Adrenal gland (tissue), 5 donors: ENCODE measurements around the gene JPH2.

Source experiments
- POLR2A ChIP-seq, 2 donors: fragments of 450-650 bp; IDR thresholded peaks; one replicate each; pipeline ENCODE4 v1.6.1; 2017; ENCODE audit warnings: antibody characterized with exemption in 2 of 2, mild to moderate bottlenecking in 2 of 2, moderate library complexity in 1 of 2
- TF ChIP-seq, protein P1 (sequence below), 6 experiments: fragments of 450-650 bp in 4 of 6; fragments of 200-600 bp in 2 of 6; sonication (generic) in 1 of 6; IDR thresholded peaks; 1 replicate in 5 of 6; 2 replicates in 1 of 6; pipeline versions ENCODE4 v1.5.1 to v1.8.0; 2016 to 2021; ENCODE audit warnings: antibody characterized with exemption in 6 of 6, mild to moderate bottlenecking in 2 of 6, moderate library complexity in 1 of 6
- donor health status: DM: no; HTN: no; CAD: no.

DNA sequence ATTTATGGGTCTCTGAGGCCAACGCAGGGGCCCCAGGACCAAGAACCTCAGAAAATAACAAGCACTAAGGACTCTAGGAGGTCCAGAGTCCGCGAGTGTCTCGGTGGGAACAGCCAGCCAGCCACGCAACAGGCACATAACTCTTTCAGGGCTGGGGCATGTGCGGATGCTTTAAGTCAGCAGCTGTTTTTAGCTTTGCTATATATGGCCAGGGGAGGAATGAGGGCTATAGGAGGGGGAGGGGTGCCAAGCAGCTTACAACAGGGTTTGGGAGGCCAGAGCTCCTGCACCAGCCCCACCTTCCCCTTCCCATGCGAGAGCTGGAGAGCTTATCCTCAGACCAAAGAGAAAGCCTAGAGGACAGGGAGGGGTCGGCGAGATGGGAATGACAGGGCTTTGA is 6.2 kb downstream of the JPH2 start:
- TF ChIP-seq, protein P1, sequence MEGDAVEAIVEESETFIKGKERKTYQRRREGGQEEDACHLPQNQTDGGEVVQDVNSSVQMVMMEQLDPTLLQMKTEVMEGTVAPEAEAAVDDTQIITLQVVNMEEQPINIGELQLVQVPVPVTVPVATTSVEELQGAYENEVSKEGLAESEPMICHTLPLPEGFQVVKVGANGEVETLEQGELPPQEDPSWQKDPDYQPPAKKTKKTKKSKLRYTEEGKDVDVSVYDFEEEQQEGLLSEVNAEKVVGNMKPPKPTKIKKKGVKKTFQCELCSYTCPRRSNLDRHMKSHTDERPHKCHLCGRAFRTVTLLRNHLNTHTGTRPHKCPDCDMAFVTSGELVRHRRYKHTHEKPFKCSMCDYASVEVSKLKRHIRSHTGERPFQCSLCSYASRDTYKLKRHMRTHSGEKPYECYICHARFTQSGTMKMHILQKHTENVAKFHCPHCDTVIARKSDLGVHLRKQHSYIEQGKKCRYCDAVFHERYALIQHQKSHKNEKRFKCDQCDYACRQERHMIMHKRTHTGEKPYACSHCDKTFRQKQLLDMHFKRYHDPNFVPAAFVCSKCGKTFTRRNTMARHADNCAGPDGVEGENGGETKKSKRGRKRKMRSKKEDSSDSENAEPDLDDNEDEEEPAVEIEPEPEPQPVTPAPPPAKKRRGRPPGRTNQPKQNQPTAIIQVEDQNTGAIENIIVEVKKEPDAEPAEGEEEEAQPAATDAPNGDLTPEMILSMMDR (IDR thresholded peaks at IDR 0.05), result no peak
- TF ChIP-seq POLR2A (IDR thresholded peaks at IDR 0.05), result no peak
